NCI-H748 (cell line): Measurements from ENCODE around the gene FER.

Source experiments
- DNase-seq: peaks from one replicate; lab custom pipeline; 2025; ENCODE audit not compliant: unreplicated experiment; lab: John Stamatoyannopoulos, UW

Gene FER

GRCh38 chr5:109102096-109102690 lies 354.5 kb downstream of the FER start:
- DNase-seq, result no peak

GRCh38 chr5:109105631-109106267 lies 358.1 kb downstream of the FER start:
- DNase-seq, result no peak

- DNase-seq, result no peak
Observed at GRCh38 chr5:109111680-109112079, 364.0 kb downstream of the FER start.

- no peak for DNase-seq
Observed at GRCh38 chr5:109113608-109114007, 365.9 kb downstream of the FER start.

GRCh38 chr5:109121225-109121624 lies 373.5 kb downstream of the FER start:
- no peak for DNase-seq

- DNase-seq, result no peak
Observed at GRCh38 chr5:109125755-109126429, 378.2 kb downstream of the FER start.

- no peak for DNase-seq
Observed at GRCh38 chr5:109126481-109126880, 378.8 kb downstream of the FER start.

- DNase-seq, result no peak
Observed at GRCh38 chr5:109136906-109137305, 389.2 kb downstream of the FER start.

- no peak for DNase-seq
Observed at GRCh38 chr5:109141222-109142200, 393.8 kb downstream of the FER start.

GRCh38 chr5:109143031-109143430 lies 395.3 kb downstream of the FER start:
- DNase-seq, result no peak

- DNase-seq, result no peak
Observed at GRCh38 chr5:109145139-109145538, 397.4 kb downstream of the FER start.

GRCh38 chr5:109146591-109146990 lies 398.9 kb downstream of the FER start:
- no peak for DNase-seq

GRCh38 chr5:109152565-109152964 lies 404.9 kb downstream of the FER start:
- DNase-seq, result no peak

GRCh38 chr5:109155625-109156024 lies 407.9 kb downstream of the FER start:
- DNase-seq, result no peak

- DNase-seq, result no peak
Observed at GRCh38 chr5:109156885-109157284, 409.2 kb downstream of the FER start.

- no peak for DNase-seq
Observed at GRCh38 chr5:109160468-109160867, 412.8 kb downstream of the FER start.

- DNase-seq, result no peak
Observed at GRCh38 chr5:109161914-109162683, 414.4 kb downstream of the FER start.

- DNase-seq, result no peak
Observed at GRCh38 chr5:109163336-109163735, 415.6 kb downstream of the FER start.

GRCh38 chr5:109164001-109164400 lies 416.3 kb downstream of the FER start:
- DNase-seq, result no peak

- DNase-seq, result no peak
Observed at GRCh38 chr5:109167586-109167985, 419.9 kb downstream of the FER start.

- no peak for DNase-seq
Observed at GRCh38 chr5:109168151-109168550, 420.5 kb downstream of the FER start.
